K562 (cell line): ENCODE results near the gene UQCRH. TPM values are rescaled to one million over a fixed set of nuclear protein-coding genes. Genes with fewer than 3 reads are reported as not detected.
A peak's percentile ranks its signal among the peaks of the same experiment; 100 is the strongest.

Source experiments
- ATF1 ChIP-seq, 2 experiments: fragments of 450-650 bp in 1 of 2; IDR thresholded peaks; 2 replicates each; pipeline ENCODE4 v1.6.1; 2016; ENCODE audit warnings: missing compliant biosample characterization in 1 of 2, missing genetic modification characterization in 1 of 2
- ELF2 ChIP-seq: fragments of 250-450 bp; sonication (Bioruptor Pico); IDR thresholded peaks from 2 replicates; pipeline ENCODE4 v1.5.0; 2021; ENCODE audit warnings: mild to moderate bottlenecking
- FOXK1 ChIP-seq: sonication (generic); formaldehyde crosslinking; IDR thresholded peaks from 2 replicates; pipeline ENCODE4 v1.8.0; 2022; ENCODE audit warnings: missing genetic modification reagents, mild to moderate bottlenecking, borderline replicate concordance
- HOXB6 ChIP-seq: fragments of 250-450 bp; sonication (Bioruptor Pico); IDR thresholded peaks from 2 replicates; pipeline ENCODE4 v1.5.1; 2022; ENCODE audit warnings: mild to moderate bottlenecking, borderline replicate concordance
- KLF6 ChIP-seq: fragments of 250-450 bp; sonication (Bioruptor Pico); IDR thresholded peaks from 2 replicates; pipeline ENCODE4 v1.4.0; 2020; ENCODE audit warnings: mild to moderate bottlenecking, moderate library complexity, borderline replicate concordance
- MEF2D ChIP-seq: conservative IDR thresholded peaks from 2 replicates; pipeline ENCODE4 v1.6.1; 2016; ENCODE audit warnings: low read depth, missing genetic modification characterization, missing compliant biosample characterization
- NFATC3 ChIP-seq: fragments of 450-650 bp; IDR thresholded peaks from 2 replicates; pipeline ENCODE4 v1.6.1; 2017; ENCODE audit warnings: mild to moderate bottlenecking
- RBFOX2 ChIP-seq: fragments of 200-400 bp; formaldehyde crosslinking; IDR thresholded peaks from 2 replicates; pipeline ENCODE4 v1.6.1; 2017; ENCODE audit warnings: low read depth, mild to moderate bottlenecking, low read length, moderate library complexity
- SAP30 ChIP-seq: fragments of 200-600 bp; sonication (generic); IDR thresholded peaks from 2 replicates; pipeline ENCODE4 v1.6.1; 2012; ENCODE audit warnings: borderline replicate concordance, low read depth, mild to moderate bottlenecking, moderate library complexity, low read length, control low read depth, inconsistent platforms; ENCODE audit not compliant: insufficient read depth, poor library complexity, severe bottlenecking
- ZNF239 ChIP-seq: fragments of 250-450 bp; sonication (Bioruptor Pico); IDR thresholded peaks from 2 replicates; pipeline ENCODE4 v1.4.0; 2020; ENCODE audit warnings: mild to moderate bottlenecking
- ZNF436 ChIP-seq: fragments of 250-450, 450-650 bp; sonication (Bioruptor Pico); formaldehyde crosslinking; IDR thresholded peaks from 2 replicates; pipeline ENCODE4 v1.7.0; 2020; ENCODE audit warnings: mild to moderate bottlenecking
- ZNF764 ChIP-seq: fragments of 250-450 bp; sonication (Bioruptor Pico); IDR thresholded peaks from 2 replicates; pipeline ENCODE4 v1.4.0; 2020; ENCODE audit warnings: low read depth, mild to moderate bottlenecking, moderate library complexity
- polyA plus RNA-seq, 8 experiments: library from polyadenylated mRNA; depleted of rRNA in 4 of 8; stranded (reverse) in 5 of 8; unstranded in 3 of 8; fragments of >200 nt; fragmentation: Nextera tagmentation in 2 of 8; fragmentation: Illumina TruSeq in 1 of 8; extraction: Ambion mirVana in 2 of 8; extraction: Trizol in 1 of 8; gene quantifications; 2 replicates each; pipeline versions ENCODE4 v1.2.1 to v1.2.3, GENCODE V29; 2011 to 2014; ENCODE audit warnings: inconsistent platforms in 1 of 8, missing spikeins in 1 of 8
- total RNA-seq, 7 experiments: library from RNA; depleted of rRNA in 6 of 7; stranded (reverse); fragments of >200 nt in 6 of 7; fragmentation: Illumina TruSeq in 2 of 7; extraction: Trizol in 2 of 7; gene quantifications; 2 replicates each; pipeline versions ENCODE4 v1.2.1 to v1.2.3, GENCODE V29; 2011 to 2021; ENCODE audit warnings: low replicate concordance in 1 of 7
- TF ChIP-seq, protein P1 (sequence below): fragments of 250-450 bp; sonication (Bioruptor Pico); IDR thresholded peaks from 2 replicates; pipeline ENCODE4 v1.6.1; 2021; ENCODE audit warnings: mild to moderate bottlenecking
- TF ChIP-seq, protein P2 (sequence below): IDR thresholded peaks from 2 replicates; pipeline ENCODE4 v1.6.1; 2014; ENCODE audit warnings: antibody characterized with exemption
- TF ChIP-seq, protein P3 (sequence below): fragments of 450-650 bp; IDR thresholded peaks from 2 replicates; pipeline ENCODE4 v1.6.1; 2016; ENCODE audit warnings: low read depth, mild to moderate bottlenecking, moderate library complexity
- TF ChIP-seq, protein P4 (sequence below): IDR thresholded peaks from 2 replicates; pipeline ENCODE4 v1.6.1; 2011; ENCODE audit not compliant: insufficient read length; ENCODE audit errors: extremely low read depth
- TF ChIP-seq, protein P5 (sequence below): fragments of 250-450 bp; sonication (Bioruptor Pico); IDR thresholded peaks from 2 replicates; pipeline ENCODE4 v1.4.0; 2020; ENCODE audit warnings: borderline replicate concordance
- TF ChIP-seq, protein P6 (sequence below): sonication (generic); formaldehyde crosslinking; IDR thresholded peaks from 2 replicates; pipeline ENCODE4 v1.9.0; 2022; ENCODE audit warnings: mild to moderate bottlenecking, missing genetic modification reagents

The UQCRH gene
- total and polyA plus RNA-seq, 9 of the 15 experiments (the other 6 are each of a cell fraction or from before 2014, with no cell fraction given), result 1,267 to 5,184 (median 2,410) TPM

DNA sequence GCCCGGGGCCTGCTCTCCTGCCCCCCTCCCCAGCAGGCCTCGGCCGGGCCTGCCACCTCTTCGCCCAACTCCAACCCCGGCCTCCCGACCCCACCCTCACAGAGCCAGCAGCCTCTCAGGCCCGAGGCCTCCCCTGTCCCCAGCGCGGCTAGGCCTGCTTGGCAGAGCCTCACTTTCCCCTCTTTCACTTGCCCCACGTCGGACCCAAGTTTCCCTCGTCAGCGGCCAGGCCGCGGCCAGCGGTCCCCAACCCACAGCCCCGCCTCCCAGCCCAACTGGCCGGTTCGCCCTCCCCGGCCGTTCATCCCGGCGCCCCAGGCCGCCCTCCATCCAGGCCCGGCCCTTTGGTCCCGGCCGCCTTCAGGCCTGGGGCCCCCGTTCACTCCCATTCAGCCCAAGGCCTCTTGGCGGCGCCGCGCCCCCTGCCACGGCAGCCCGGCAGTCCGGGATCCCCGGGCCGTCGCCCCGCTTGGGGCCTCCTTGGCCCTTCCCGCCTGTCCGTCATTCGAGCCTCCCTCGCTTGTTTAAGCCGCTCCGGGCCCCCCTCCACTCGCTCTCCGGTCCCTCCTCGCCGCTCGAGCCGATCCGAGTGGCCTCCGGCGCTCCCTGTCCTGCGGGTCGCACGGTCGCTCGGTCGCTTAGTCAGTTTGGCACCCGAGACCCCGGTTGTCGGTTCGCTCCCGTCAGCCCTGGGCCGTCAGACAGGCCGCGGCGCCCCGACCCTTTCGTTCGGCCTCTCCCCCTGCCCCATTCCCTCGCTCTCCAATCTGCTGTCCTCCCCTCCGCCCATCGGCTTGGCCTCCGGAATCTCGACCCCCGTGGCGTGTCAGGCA, 1.5 kb upstream of the UQCRH start (continued):
- TF ChIP-seq, protein P1, sequence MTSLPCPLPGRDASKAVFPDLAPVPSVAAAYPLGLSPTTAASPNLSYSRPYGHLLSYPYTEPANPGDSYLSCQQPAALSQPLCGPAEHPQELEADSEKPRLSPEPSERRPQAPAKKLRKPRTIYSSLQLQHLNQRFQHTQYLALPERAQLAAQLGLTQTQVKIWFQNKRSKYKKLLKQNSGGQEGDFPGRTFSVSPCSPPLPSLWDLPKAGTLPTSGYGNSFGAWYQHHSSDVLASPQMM (CRISPR knock-in tag), result no peak
- TF ChIP-seq SAP30 (peak; percentile 72), ZNF239 (no peak), ATF1 (CRISPR knock-in tag; IDR thresholded peaks at IDR 0.05) (no peak; the same call in 1 of the 2 replicates), ATF1 (tag; IDR thresholded peaks at IDR 0.05) (no peak; the same call in 1 of the 2 replicates), RBFOX2 (peak; percentile 89), MEF2D (tag) (0 out of 2 replicates have a peak, but pooled peaks have one; percentile 22), ZNF764 (CRISPR knock-in tag) (no peak), ELF2 (CRISPR knock-in tag) (peak; percentile 38; the same call in 1 of the 2 replicates), FOXK1 (CRISPR knock-in tag) (peak; percentile 86; the same call in 1 of the 2 replicates), HOXB6 (CRISPR knock-in tag) (no peak), NFATC3 (no peak), ZNF436 (CRISPR knock-in tag) (no peak), KLF6 (no peak)
- TF ChIP-seq, protein P2, sequence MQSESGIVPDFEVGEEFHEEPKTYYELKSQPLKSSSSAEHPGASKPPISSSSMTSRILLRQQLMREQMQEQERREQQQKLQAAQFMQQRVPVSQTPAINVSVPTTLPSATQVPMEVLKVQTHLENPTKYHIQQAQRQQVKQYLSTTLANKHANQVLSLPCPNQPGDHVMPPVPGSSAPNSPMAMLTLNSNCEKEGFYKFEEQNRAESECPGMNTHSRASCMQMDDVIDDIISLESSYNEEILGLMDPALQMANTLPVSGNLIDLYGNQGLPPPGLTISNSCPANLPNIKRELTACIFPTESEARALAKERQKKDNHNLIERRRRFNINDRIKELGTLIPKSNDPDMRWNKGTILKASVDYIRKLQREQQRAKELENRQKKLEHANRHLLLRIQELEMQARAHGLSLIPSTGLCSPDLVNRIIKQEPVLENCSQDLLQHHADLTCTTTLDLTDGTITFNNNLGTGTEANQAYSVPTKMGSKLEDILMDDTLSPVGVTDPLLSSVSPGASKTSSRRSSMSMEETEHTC, result 0 out of 2 replicates have a peak, but pooled peaks have one; percentile 7
- TF ChIP-seq, protein P3, sequence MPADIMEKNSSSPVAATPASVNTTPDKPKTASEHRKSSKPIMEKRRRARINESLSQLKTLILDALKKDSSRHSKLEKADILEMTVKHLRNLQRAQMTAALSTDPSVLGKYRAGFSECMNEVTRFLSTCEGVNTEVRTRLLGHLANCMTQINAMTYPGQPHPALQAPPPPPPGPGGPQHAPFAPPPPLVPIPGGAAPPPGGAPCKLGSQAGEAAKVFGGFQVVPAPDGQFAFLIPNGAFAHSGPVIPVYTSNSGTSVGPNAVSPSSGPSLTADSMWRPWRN, result no peak
- TF ChIP-seq, protein P4, sequence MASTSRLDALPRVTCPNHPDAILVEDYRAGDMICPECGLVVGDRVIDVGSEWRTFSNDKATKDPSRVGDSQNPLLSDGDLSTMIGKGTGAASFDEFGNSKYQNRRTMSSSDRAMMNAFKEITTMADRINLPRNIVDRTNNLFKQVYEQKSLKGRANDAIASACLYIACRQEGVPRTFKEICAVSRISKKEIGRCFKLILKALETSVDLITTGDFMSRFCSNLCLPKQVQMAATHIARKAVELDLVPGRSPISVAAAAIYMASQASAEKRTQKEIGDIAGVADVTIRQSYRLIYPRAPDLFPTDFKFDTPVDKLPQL, result no peak
- TF ChIP-seq, protein P5, sequence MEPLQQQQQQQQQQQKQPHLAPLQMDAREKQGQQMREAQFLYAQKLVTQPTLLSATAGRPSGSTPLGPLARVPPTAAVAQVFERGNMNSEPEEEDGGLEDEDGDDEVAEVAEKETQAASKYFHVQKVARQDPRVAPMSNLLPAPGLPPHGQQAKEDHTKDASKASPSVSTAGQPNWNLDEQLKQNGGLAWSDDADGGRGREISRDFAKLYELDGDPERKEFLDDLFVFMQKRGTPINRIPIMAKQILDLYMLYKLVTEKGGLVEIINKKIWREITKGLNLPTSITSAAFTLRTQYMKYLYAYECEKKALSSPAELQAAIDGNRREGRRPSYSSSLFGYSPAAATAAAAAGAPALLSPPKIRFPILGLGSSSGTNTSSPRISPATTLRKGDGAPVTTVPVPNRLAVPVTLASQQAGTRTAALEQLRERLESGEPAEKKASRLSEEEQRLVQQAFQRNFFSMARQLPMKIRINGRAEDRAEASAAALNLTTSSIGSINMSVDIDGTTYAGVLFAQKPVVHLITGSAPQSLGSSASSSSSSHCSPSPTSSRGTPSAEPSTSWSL, result no peak
- TF ChIP-seq, protein P6, sequence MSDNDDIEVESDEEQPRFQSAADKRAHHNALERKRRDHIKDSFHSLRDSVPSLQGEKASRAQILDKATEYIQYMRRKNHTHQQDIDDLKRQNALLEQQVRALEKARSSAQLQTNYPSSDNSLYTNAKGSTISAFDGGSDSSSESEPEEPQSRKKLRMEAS (CRISPR knock-in tag), result no peak
